Lung (tissue), 12 donors: ENCODE results near the gene CRYBA2. TPM values are rescaled to one million over a fixed set of nuclear protein-coding genes. Genes with fewer than 3 reads are reported as not detected.

ENCODE experiments used
- ATAC-seq: fragments of 200-7000 bp; cut with Tn5 transposase; one replicate; pipeline ENCODE4 v1.9.1; 2020; ENCODE audit warnings: moderate number of reproducible peaks; ENCODE audit not compliant: insufficient read depth, low FRiP score
- DNase-seq, 3 donors: peaks; one replicate each; pipeline ENCODE4 v3.0.0-alpha.2; 2013 to 2017
- H3K27ac ChIP-seq, 2 donors: one replicate each; pipeline ENCODE4 v1.5.1; 2013; ENCODE audit warnings: mild to moderate bottlenecking in 2 of 2, moderate library complexity in 2 of 2, control low read depth in 1 of 2, inconsistent platforms in 1 of 2, low read depth in 1 of 2, low read length in 1 of 2
- H3K27me3 ChIP-seq, 3 donors: one replicate each; pipeline ENCODE4 v1.5.1; 2013; ENCODE audit warnings: low read length in 2 of 3; ENCODE audit not compliant: control insufficient read depth in 3 of 3, insufficient read depth in 3 of 3
- H3K36me3 ChIP-seq, 4 donors: one replicate each; pipeline ENCODE4 v1.5.1; 2013; ENCODE audit warnings: low read length in 4 of 4, mild to moderate bottlenecking in 1 of 4, moderate library complexity in 1 of 4; ENCODE audit not compliant: control insufficient read depth in 4 of 4, insufficient read depth in 4 of 4
- H3K4me1 ChIP-seq, 5 donors: one replicate each; pipeline ENCODE4 v1.5.1; 2013; ENCODE audit warnings: low read length in 5 of 5, mild to moderate bottlenecking in 2 of 5, moderate library complexity in 1 of 5; ENCODE audit not compliant: control insufficient read depth in 5 of 5, insufficient read depth in 5 of 5
- H3K4me3 ChIP-seq: one replicate; pipeline ENCODE4 v1.5.1; 2013; ENCODE audit warnings: mild to moderate bottlenecking, control low read depth, moderate library complexity
- H3K9ac ChIP-seq, 2 donors: one replicate each; pipeline ENCODE4 v1.5.1; 2013; ENCODE audit warnings: low read length in 2 of 2, control low read depth in 1 of 2; ENCODE audit not compliant: insufficient read depth in 1 of 2
- H3K9me3 ChIP-seq, 4 donors: one replicate each; pipeline ENCODE4 v1.5.1; 2013; ENCODE audit warnings: low read length in 3 of 4, mild to moderate bottlenecking in 1 of 4, moderate library complexity in 1 of 4; ENCODE audit not compliant: control insufficient read depth in 4 of 4, insufficient read depth in 3 of 4
- WGBS, 2 donors: extraction: QIAGEN DNeasy Blood & Tissue Kit; methylation state at CpG; one replicate each; pipeline ENCODE4 v1.1.7; 2013; 5-methylcytosine and 5-hydroxymethylcytosine counted together
- polyA plus RNA-seq, 2 donors: library from polyadenylated mRNA; stranded (reverse); fragments of 200-250 nt; gene quantifications; one replicate each; pipeline ENCODE4 v1.2.1, GENCODE V29; 2013
- total RNA-seq, 2 donors: library from RNA; depleted of rRNA in 1 of 2; stranded (reverse); fragments of >200 nt in 1 of 2; gene quantifications; one replicate each; pipeline ENCODE4 v1.2.1, GENCODE V29; 2014 to 2021
- TF ChIP-seq, protein P1 (sequence below): IDR thresholded peaks from 2 replicates; pipeline ENCODE4 v1.5.1; 2012; ENCODE audit warnings: mild to moderate bottlenecking; ENCODE audit errors: control extremely low read depth, extremely low read depth
- donor health status: control.
- donor health status: control.
- donor health status: Bipolar disorder and iron deficiency.
- donor health status: healthy.
- donor health status: DM: yes; HTN: yes; CAD: no.

CRYBA2 gene
- total and polyA plus RNA-seq, 4 donors, result 0.08 TPM; not detected in 3

- ATAC-seq, result no peak
- Histone ChIP-seq H3K36me3 (no peaks in the 10 kb centered on the region), H3K9ac (no peak overlapping the region), H3K4me3 (no peak overlapping the region), H3K27ac (no peak overlapping the region), H3K4me1 (peaks cover 0 to 28% (median 10%) of the 10 kb centered on the region in 5 donors), H3K9me3 (peaks cover 0 to 2% (median 0%) of the 10 kb centered on the region in 4 donors), H3K27me3 (peaks cover 0 to 84% (median 61%) of the 10 kb centered on the region in 3 donors)
- no peak for DNase-seq
- TF ChIP-seq, protein P1, sequence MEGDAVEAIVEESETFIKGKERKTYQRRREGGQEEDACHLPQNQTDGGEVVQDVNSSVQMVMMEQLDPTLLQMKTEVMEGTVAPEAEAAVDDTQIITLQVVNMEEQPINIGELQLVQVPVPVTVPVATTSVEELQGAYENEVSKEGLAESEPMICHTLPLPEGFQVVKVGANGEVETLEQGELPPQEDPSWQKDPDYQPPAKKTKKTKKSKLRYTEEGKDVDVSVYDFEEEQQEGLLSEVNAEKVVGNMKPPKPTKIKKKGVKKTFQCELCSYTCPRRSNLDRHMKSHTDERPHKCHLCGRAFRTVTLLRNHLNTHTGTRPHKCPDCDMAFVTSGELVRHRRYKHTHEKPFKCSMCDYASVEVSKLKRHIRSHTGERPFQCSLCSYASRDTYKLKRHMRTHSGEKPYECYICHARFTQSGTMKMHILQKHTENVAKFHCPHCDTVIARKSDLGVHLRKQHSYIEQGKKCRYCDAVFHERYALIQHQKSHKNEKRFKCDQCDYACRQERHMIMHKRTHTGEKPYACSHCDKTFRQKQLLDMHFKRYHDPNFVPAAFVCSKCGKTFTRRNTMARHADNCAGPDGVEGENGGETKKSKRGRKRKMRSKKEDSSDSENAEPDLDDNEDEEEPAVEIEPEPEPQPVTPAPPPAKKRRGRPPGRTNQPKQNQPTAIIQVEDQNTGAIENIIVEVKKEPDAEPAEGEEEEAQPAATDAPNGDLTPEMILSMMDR, result no peak
- 42 to 57% methylated on average over 4 of the region's 4 CpGs for WGBS, 2 donors
These were observed 3.7 kb upstream of the CRYBA2 start for GRCh38 chr2:218996937-218997336.

DNA sequence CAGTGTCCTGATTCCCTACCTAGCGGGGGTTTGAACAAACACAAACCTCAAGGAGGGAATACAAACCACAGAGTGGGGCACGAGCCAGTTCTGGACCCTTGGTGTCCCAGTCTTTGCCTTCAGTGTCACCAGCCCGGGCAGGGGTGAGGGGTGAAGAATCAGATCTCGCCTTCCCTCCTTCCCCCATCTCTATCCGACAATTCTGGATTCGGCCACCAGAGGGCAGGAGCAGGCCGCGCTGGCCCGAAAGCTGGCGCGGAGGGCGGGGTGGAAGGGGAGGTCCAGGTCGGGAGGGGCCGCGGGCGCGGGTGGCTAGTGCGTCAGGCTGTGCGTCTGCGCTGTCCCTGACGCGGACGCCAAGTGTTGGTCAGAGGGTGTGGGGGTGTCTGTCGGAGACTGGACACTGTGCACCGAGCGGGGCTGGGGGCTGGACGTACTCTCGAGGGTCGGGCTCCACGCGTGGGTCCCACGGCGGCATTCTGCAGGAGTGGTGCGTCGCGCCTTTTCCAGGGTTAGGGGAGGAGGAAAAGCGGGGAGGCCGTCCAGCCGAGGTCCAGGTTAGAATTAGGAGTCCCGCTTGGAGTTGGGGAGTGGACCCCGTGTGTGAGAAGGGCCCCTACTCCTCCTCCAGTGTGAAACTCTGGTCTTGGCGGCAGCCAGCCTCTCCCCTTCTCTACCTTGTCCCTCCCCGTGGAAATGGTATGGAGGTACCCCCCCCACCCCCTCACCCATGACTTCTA, 2.9 kb upstream of the CRYBA2 start:
- H3K4me3 ChIP-seq, result no peak overlapping the region
- H3K27ac ChIP-seq, result no peak overlapping the region
- WGBS, 2 donors, result 5% methylated on average over 42 to 43 of the region's 43 CpGs
- H3K9ac ChIP-seq, result no peak overlapping the region
- H3K4me1 ChIP-seq, result peaks cover 0 to 27% (median 10%) of the 10 kb centered on the region in 5 donors
- peaks cover 5 to 89% (median 66%) of the 10 kb centered on the region in 3 donors for H3K27me3 ChIP-seq
- ATAC-seq (peak; percentile 88), DNase-seq (peak; percentile 76 to 86 (median 77))
- TF ChIP-seq, protein P1, result peak; percentile 51
- H3K36me3 ChIP-seq, result no peaks in the 10 kb centered on the region
- H3K9me3 ChIP-seq, result peaks cover 0 to 5% (median 0%) of the 10 kb centered on the region in 4 donors

- no peak overlapping the region for H3K9ac ChIP-seq
- H3K36me3 ChIP-seq, result no peaks in the 10 kb centered on the region
- no peak overlapping the region for H3K27ac ChIP-seq
- H3K4me1 ChIP-seq, result peaks cover 0 to 27% (median 10%) of the 10 kb centered on the region in 5 donors
- WGBS, 2 donors, result 24 to 26% methylated on average over 8 of the region's 8 CpGs
- TF ChIP-seq, protein P1, result no peak
- no peak overlapping the region for H3K4me3 ChIP-seq
- peaks cover 5 to 89% (median 66%) of the 10 kb centered on the region in 3 donors for H3K27me3 ChIP-seq
- no peak for ATAC-seq
- H3K9me3 ChIP-seq, result peaks cover 0 to 5% (median 0%) of the 10 kb centered on the region in 4 donors
- DNase-seq, result no peak
These were observed 2.3 kb upstream of the CRYBA2 start for GRCh38 chr2:218995561-218995960.
